Cardiac muscle cell (in vitro differentiated cells and primary cell): ENCODE measurements around the gene NHERF2. TPM values are rescaled to one million over a fixed set of nuclear protein-coding genes. Genes with fewer than 3 reads are reported as not detected.
A peak's percentile ranks its signal among the peaks of the same experiment; 100 is the strongest.

Experiments used
- DNase-seq, 2 donors: peaks; one replicate each; pipeline versions ENCODE4 v3.0.0 to v3.0.0-alpha.2; 2010 to 2017; ENCODE audit warnings: low read depth in 1 of 2, low spot score in 1 of 2
- H3K27ac ChIP-seq: fragments of 200-600 bp; sonication (generic); 2 replicates; pipeline ENCODE4 v1.5.1; 2016
- H3K27me3 ChIP-seq: fragments of 200-600 bp; sonication (generic); 2 replicates; pipeline ENCODE4 v1.6.0; 2016; ENCODE audit warnings: control low read depth
- H3K36me3 ChIP-seq: fragments of 200-600 bp; sonication (generic); 2 replicates; pipeline ENCODE4 v1.5.1; 2016; ENCODE audit warnings: control low read depth
- H3K4me1 ChIP-seq: fragments of 200-600 bp; sonication (generic); 2 replicates; pipeline ENCODE4 v1.8.1; 2017; ENCODE audit warnings: low read depth, mild to moderate bottlenecking, mixed run types
- H3K4me3 ChIP-seq: fragments of 200-600 bp; sonication (generic); 2 replicates; pipeline ENCODE4 v1.5.1; 2016; ENCODE audit warnings: mild to moderate bottlenecking
- H3K9me3 ChIP-seq: fragments of 200-600 bp; sonication (generic); 2 replicates; pipeline ENCODE4 v1.5.1; 2017; ENCODE audit warnings: low read depth, mild to moderate bottlenecking, control low read depth
- polyA plus RNA-seq: library from polyadenylated mRNA; unstranded; fragments of >200 nt; fragmentation: Nextera tagmentation; extraction: Ambion mirVana; gene quantifications from 2 replicates; pipeline ENCODE4 v1.2.1, GENCODE V29; 2016
- total RNA-seq: library from RNA; depleted of rRNA; stranded (reverse); fragments of >200 nt; gene quantifications from 2 replicates; pipeline ENCODE4 v1.2.3, GENCODE V29; 2016
- TF ChIP-seq, protein P1 (sequence below): IDR thresholded peaks from 2 replicates; pipeline ENCODE4 v1.5.1; 2012; ENCODE audit warnings: low read depth, mild to moderate bottlenecking, low read length

NHERF2 gene
- total and polyA plus RNA-seq, 2 experiments from 2014 or later, result 34.7 to 37.4 TPM

DNA sequence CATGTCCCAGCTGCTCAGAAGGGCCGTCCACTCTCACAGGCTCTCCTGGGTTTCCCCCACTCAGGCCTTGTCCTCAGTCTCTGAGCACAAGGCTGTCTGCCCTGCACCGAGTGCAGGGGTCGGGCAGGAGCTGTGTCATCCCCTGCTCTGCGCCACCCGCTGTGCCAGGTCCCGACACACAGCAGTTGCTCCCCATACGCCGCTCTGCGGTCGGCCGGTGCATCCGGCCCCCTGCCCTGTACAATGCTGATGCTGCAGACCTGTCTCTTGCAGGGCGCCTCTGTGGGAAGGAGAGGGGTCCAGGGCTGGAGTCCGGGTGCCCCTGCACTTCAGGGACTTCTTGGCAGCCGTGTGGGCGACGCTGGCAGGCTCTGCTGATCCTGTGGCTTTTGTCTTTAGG lies 27.2 kb downstream of the NHERF2 start:
- no peak for DNase-seq
- Histone ChIP-seq H3K4me3 (no peak overlapping the region), H3K27me3 (no peaks in the 10 kb centered on the region), H3K27ac (no peak overlapping the region), H3K4me1 (peaks cover 1% of the 10 kb centered on the region), H3K36me3 (peaks cover 14% of the 10 kb centered on the region), H3K9me3 (no peaks in the 10 kb centered on the region)
- TF ChIP-seq, protein P1, sequence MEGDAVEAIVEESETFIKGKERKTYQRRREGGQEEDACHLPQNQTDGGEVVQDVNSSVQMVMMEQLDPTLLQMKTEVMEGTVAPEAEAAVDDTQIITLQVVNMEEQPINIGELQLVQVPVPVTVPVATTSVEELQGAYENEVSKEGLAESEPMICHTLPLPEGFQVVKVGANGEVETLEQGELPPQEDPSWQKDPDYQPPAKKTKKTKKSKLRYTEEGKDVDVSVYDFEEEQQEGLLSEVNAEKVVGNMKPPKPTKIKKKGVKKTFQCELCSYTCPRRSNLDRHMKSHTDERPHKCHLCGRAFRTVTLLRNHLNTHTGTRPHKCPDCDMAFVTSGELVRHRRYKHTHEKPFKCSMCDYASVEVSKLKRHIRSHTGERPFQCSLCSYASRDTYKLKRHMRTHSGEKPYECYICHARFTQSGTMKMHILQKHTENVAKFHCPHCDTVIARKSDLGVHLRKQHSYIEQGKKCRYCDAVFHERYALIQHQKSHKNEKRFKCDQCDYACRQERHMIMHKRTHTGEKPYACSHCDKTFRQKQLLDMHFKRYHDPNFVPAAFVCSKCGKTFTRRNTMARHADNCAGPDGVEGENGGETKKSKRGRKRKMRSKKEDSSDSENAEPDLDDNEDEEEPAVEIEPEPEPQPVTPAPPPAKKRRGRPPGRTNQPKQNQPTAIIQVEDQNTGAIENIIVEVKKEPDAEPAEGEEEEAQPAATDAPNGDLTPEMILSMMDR, result no peak

DNA sequence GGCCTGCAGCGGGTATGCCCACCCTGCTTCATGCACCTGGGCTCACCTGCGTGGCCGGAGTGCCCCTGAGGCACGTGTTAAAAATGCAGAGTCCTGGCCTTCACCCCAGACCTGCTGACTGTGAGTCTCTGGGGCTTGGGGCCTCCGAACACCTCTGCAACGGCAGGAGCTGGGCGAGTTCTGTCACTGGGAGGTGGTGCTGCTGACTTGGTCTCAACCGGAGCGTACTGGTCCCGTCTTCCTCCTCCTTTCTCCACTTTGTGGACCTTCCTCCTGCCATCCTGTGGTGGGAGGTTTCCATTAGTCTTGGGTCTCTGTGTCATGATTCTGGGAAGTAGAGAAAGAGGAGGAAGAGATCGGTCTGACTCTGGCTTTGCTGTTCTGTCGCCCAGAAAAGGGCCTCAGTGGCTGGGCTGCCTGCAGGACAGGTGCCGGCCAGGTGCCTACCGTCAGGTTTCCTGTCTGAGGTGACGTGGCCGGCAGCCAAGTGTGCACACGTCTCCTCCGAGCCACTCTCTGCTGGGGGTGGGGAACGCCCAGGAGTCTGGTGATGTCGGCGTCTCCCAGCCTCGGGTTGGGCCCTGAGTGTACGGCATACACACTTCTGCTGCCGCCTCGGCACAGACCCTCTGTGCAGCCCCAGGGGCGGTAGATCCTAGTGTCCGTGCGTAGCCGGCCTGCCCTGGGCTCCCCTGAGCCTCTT lies 28.0 kb downstream of the NHERF2 start:
- Histone ChIP-seq H3K9me3 (no peaks in the 10 kb centered on the region), H3K27ac (no peak overlapping the region), H3K36me3 (peaks cover 14% of the 10 kb centered on the region), H3K4me1 (no peaks in the 10 kb centered on the region), H3K27me3 (no peaks in the 10 kb centered on the region), H3K4me3 (no peak overlapping the region)
- TF ChIP-seq, protein P1, result no peak
- no peak for DNase-seq

DNA sequence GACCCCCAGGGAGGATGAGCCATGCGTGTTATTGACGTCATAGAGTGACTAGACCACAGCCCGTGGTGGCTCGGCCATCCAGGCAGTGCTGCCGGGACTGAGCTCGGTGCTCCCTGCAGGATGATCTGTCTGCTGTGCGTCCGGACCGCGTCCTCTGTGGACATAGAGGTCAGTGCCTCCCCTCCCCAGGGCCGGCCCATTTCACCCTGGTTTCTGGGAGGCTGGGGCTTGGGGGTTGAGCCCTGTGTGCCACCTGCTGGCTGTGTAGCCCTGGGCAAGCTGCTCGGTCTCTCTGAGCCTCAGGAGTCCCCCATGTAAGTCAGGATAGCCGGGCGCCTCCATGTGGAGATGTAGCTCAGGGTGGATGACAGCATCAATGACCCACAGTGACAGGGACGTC lies 29.4 kb downstream of the NHERF2 start:
- Histone ChIP-seq H3K27ac (no peak overlapping the region), H3K4me3 (no peak overlapping the region), H3K4me1 (no peaks in the 10 kb centered on the region), H3K36me3 (peaks cover 14% of the 10 kb centered on the region), H3K9me3 (no peaks in the 10 kb centered on the region), H3K27me3 (no peaks in the 10 kb centered on the region)
- TF ChIP-seq, protein P1, result no peak
- DNase-seq, result no peak

DNA sequence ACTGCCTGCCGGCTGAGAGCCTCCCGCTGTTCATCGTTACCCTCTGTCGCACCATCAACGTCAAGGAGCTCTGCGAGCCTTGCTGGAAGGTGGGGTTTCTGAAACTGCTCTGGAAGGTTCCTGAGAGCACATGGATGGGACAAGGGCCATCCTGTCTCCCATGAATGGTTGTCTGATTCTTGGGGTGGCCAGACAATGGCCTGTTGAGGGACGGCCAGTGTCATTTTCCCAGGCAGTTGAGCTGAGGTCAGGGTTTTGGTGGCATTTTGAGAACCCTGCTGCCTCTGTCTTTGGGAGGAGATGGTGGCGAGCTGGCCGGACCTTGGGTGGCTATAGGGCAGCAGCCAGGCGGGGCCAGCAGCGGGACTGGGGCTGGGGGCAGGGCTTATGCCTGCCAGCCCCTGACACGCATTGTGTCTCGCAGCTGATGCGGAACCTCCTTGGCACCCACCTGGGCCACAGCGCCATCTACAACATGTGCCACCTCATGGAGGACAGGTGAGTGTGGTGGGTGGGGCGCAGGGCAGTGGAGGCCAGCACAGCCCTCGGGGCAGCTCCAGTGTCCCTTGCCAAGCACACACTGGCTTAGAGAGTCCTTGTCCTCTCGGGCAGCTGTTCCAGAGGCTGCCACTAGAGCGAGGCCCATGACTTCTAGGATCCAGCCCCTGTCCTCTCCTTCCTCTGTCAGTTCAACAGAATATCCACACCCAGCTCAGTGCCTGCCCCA lies 30.1 kb downstream of the NHERF2 start:
- Histone ChIP-seq H3K4me3 (no peak overlapping the region), H3K27ac (no peak overlapping the region), H3K4me1 (no peaks in the 10 kb centered on the region), H3K27me3 (no peaks in the 10 kb centered on the region), H3K9me3 (no peaks in the 10 kb centered on the region), H3K36me3 (peaks cover 10% of the 10 kb centered on the region)
- TF ChIP-seq, protein P1, result peak; percentile 8
- no peak for DNase-seq

DNA sequence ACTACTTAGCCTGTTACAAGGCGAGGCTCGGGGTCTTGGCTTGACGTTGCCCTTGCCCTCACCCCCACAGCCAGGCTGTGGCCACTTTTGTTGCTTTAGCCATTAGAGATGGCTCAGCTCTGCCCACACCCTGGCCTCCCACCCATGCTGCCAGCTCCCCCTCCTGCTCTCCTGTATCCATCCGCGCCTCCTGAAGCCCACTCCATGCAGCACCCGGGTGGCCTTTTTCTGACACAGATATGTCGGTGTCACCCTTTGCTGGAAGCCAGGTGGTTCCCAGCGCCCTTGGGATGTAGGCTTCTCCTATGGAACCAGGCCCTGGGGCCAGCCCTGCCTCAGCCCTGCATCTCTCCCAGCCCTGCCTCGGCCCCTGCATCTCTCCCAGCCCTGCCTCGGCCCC lies 30.7 kb downstream of the NHERF2 start:
- H3K27me3 ChIP-seq, result no peaks in the 10 kb centered on the region
- H3K27ac ChIP-seq, result no peak overlapping the region
- DNase-seq, result no peak
- H3K4me1 ChIP-seq, result no peaks in the 10 kb centered on the region
- no peaks in the 10 kb centered on the region for H3K9me3 ChIP-seq
- H3K36me3 ChIP-seq, result peaks cover 8% of the 10 kb centered on the region
- H3K4me3 ChIP-seq, result no peak overlapping the region
- TF ChIP-seq, protein P1, result no peak
